ENCODE measurements around the gene BCR. TPM values are rescaled to one million over a fixed set of nuclear protein-coding genes. Genes with fewer than 3 reads are reported as not detected.

Gene BCR
- total and polyA plus RNA-seq, 2 donors (not counting 1 experiment from before 2014, with no cell fraction given): 15.7 to 66.6 TPM

DNA sequence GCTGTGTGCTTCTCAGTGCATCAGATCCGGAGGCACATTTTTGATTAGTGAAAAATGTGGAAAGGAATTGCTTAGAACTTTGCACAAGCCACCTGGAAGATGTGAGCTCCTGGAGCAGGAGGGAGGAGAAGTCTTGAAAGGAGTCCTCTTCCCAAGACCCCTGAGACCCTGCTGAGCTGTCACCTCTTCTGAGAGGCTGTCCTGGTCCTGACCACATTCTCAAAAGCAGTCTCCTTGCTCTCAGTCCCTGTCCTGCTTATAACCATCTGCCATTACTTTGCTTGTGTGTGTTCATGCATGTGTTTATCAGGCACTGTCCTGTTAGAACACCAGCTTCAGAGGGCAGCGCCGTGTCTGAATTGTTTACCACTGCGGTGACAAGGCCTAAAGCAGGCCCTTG is 86.5 kb downstream of the BCR start:
- Histone ChIP-seq H3K79me2 (ENCODE audit: control insufficient read depth, insufficient read depth, low read length) (no peaks in the 10 kb centered on the region), H3K4me1 (ENCODE audit: control insufficient read depth, extremely low read depth, insufficient read depth, low read length) (no peaks in the 10 kb centered on the region), H2AFZ (ENCODE audit: low read length) (no peak overlapping the region), H3K9me3 (ENCODE audit: control insufficient read depth, insufficient read depth, low read depth, low read length) (no peaks in the 10 kb centered on the region), H3K27ac (ENCODE audit: insufficient read depth, low read length) (no peak overlapping the region), H3K4me3 (replicated peaks in 1 of 4; ENCODE audit: control extremely low read depth in 1 of 4, insufficient read depth in 1 of 4, low read depth in 3 of 4, low read length in 4 of 4) (no peak overlapping the region), H4K20me1 (ENCODE audit: control insufficient read depth, extremely low read depth, insufficient read depth, low read length) (no peaks in the 10 kb centered on the region), H3K27me3 (ENCODE audit: control insufficient read depth, insufficient read depth, low read length) (no peaks in the 10 kb centered on the region), H3K36me3 (ENCODE audit: control insufficient read depth, insufficient read depth, low read length) (peaks cover 14% of the 10 kb centered on the region), H3K4me2 (ENCODE audit: extremely low read depth, insufficient read depth, low read length) (no peak overlapping the region), H3K9ac (ENCODE audit: insufficient read depth, low read length) (no peak overlapping the region)
- DNase-seq (ENCODE audit: low read depth in 2 of 2): no peak
- TF ChIP-seq, protein P1, sequence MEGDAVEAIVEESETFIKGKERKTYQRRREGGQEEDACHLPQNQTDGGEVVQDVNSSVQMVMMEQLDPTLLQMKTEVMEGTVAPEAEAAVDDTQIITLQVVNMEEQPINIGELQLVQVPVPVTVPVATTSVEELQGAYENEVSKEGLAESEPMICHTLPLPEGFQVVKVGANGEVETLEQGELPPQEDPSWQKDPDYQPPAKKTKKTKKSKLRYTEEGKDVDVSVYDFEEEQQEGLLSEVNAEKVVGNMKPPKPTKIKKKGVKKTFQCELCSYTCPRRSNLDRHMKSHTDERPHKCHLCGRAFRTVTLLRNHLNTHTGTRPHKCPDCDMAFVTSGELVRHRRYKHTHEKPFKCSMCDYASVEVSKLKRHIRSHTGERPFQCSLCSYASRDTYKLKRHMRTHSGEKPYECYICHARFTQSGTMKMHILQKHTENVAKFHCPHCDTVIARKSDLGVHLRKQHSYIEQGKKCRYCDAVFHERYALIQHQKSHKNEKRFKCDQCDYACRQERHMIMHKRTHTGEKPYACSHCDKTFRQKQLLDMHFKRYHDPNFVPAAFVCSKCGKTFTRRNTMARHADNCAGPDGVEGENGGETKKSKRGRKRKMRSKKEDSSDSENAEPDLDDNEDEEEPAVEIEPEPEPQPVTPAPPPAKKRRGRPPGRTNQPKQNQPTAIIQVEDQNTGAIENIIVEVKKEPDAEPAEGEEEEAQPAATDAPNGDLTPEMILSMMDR (conservative IDR thresholded peaks at IDR 0.05 in 1 of 2, IDR thresholded peaks at IDR 0.05 in 1 of 2; ENCODE audit: low read depth in 1 of 2, low read length in 2 of 2): no peak
- TF ChIP-seq EZH2 (IDR thresholded peaks at IDR 0.05; ENCODE audit: low read length, missing control alignments): no peak

DNA sequence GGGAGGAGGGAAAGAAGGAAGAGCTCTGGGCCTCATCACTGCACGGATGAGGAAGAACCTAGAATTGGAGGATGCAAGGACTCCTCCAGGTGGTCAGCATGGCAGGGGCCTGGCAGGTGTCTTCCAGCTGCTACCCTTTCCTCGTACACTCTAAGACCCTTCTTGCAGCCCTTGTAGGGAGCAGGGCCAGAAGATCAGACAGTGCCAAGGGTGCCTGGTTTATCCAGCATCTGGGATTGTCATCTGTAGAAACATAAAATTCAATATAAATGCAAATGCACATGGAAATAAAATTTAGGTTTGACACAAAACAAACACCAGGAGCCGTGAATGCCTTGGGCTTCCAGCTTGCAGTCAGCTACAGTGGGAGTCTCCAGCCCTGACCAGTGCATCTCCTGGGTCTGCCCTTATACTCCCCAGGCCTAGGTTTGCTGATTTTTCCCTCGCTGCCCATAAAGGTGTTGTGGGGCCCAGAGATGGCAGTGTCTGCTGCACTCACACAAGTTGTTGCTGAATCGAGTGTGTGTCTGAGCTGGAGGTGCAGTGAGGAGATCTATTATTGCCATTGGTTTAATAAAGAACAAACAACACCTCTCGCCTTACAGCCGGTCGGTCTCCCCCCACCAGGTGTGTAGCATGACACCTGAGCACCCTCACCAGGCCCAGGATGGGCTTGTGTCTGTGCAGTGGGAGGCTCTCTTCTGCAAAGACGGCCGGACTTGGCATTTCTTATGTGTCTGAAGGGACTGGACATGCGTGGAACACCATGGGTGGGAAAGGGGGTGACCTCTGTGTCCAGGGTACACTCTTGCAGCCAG is 87.1 kb downstream of the BCR start:
- Histone ChIP-seq H3K4me1 (ENCODE audit: control insufficient read depth, extremely low read depth, insufficient read depth, low read length) (no peaks in the 10 kb centered on the region), H3K27me3 (ENCODE audit: control insufficient read depth, insufficient read depth, low read length) (no peaks in the 10 kb centered on the region), H3K9ac (ENCODE audit: insufficient read depth, low read length) (no peak overlapping the region), H2AFZ (ENCODE audit: low read length) (no peak overlapping the region), H3K4me2 (ENCODE audit: extremely low read depth, insufficient read depth, low read length) (no peak overlapping the region), H3K4me3 (replicated peaks in 1 of 4; ENCODE audit: control extremely low read depth in 1 of 4, insufficient read depth in 1 of 4, low read depth in 3 of 4, low read length in 4 of 4) (no peak overlapping the region), H3K79me2 (ENCODE audit: control insufficient read depth, insufficient read depth, low read length) (no peaks in the 10 kb centered on the region), H3K9me3 (ENCODE audit: control insufficient read depth, insufficient read depth, low read depth, low read length) (no peaks in the 10 kb centered on the region), H3K27ac (ENCODE audit: insufficient read depth, low read length) (no peak overlapping the region), H4K20me1 (ENCODE audit: control insufficient read depth, extremely low read depth, insufficient read depth, low read length) (no peaks in the 10 kb centered on the region), H3K36me3 (ENCODE audit: control insufficient read depth, insufficient read depth, low read length) (peaks cover 9% of the 10 kb centered on the region)
- DNase-seq (ENCODE audit: low read depth in 2 of 2): no peak
- TF ChIP-seq, protein P1 (conservative IDR thresholded peaks at IDR 0.05 in 1 of 2, IDR thresholded peaks at IDR 0.05 in 1 of 2; ENCODE audit: low read depth in 1 of 2, low read length in 2 of 2): no peak
- TF ChIP-seq EZH2 (IDR thresholded peaks at IDR 0.05; ENCODE audit: low read length, missing control alignments): no peak

DNA sequence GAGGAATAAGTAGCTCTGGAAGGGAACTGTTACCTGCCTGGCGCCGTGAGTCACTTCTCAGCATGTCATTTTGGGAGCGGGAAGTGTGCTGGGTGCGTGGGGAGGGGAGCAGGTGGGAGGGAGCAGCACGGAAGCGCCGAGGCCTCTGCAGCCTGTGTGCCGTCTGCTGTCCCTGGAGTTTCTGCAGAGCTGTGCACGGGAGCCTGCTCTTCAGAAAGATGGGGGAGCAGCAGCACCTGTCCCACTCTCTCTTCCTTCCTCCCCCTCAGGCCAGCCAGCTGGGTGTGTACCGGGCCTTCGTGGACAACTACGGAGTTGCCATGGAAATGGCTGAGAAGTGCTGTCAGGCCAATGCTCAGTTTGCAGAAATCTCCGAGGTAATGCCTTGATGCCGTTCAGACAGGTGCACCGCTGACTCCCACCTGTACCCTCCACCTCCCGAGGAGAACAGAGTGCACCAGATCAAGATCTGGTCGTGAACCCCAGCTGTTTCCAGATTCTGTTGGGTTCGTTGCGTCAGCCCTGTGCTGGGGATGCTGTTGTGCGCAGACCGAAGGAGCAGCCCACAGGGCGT is 87.9 kb downstream of the BCR start:
- Histone ChIP-seq H3K4me2 (ENCODE audit: extremely low read depth, insufficient read depth, low read length) (no peak overlapping the region), H3K27ac (ENCODE audit: insufficient read depth, low read length) (no peak overlapping the region), H3K9me3 (ENCODE audit: control insufficient read depth, insufficient read depth, low read depth, low read length) (no peaks in the 10 kb centered on the region), H3K4me3 (replicated peaks in 1 of 4; ENCODE audit: control extremely low read depth in 1 of 4, insufficient read depth in 1 of 4, low read depth in 3 of 4, low read length in 4 of 4) (no peak overlapping the region), H3K27me3 (ENCODE audit: control insufficient read depth, insufficient read depth, low read length) (no peaks in the 10 kb centered on the region), H3K79me2 (ENCODE audit: control insufficient read depth, insufficient read depth, low read length) (no peaks in the 10 kb centered on the region), H3K36me3 (ENCODE audit: control insufficient read depth, insufficient read depth, low read length) (peaks cover 14% of the 10 kb centered on the region), H2AFZ (ENCODE audit: low read length) (no peak overlapping the region), H3K9ac (ENCODE audit: insufficient read depth, low read length) (no peak overlapping the region), H4K20me1 (ENCODE audit: control insufficient read depth, extremely low read depth, insufficient read depth, low read length) (no peaks in the 10 kb centered on the region), H3K4me1 (ENCODE audit: control insufficient read depth, extremely low read depth, insufficient read depth, low read length) (no peaks in the 10 kb centered on the region)
- TF ChIP-seq, protein P1 (conservative IDR thresholded peaks at IDR 0.05 in 1 of 2, IDR thresholded peaks at IDR 0.05 in 1 of 2; ENCODE audit: low read depth in 1 of 2, low read length in 2 of 2): no peak
- TF ChIP-seq EZH2 (IDR thresholded peaks at IDR 0.05; ENCODE audit: low read length, missing control alignments): no peak
- DNase-seq (ENCODE audit: low read depth in 2 of 2): no peak
